T-helper 2 cell treated with Interferon-gamma antibody and Interleukin-4, amounts not matched to agents 5 μg/mL and 100 μg/mL, for 36 hours (primary cell): ENCODE measurements around the gene POLR1F.

Experiments
- DNase-seq: peaks from one replicate; pipeline ENCODE4 v3.0.0; 2021; ENCODE audit warnings: low spot score
- H3K27ac Mint-ChIP-seq: one replicate; pipeline ENCODE4 v1.8.0; 2021; ENCODE audit warnings: mild to moderate bottlenecking, mixed read lengths
- H3K27me3 Mint-ChIP-seq: one replicate; pipeline ENCODE4 v1.8.0; 2021; ENCODE audit warnings: low read depth, mixed read lengths
- H3K36me3 Mint-ChIP-seq: one replicate; pipeline ENCODE4 v1.8.0; 2021; ENCODE audit warnings: low read depth, mixed read lengths
- H3K4me1 Mint-ChIP-seq: one replicate; pipeline ENCODE4 v1.8.0; 2021; ENCODE audit warnings: low read depth, mixed read lengths
- H3K4me3 Mint-ChIP-seq: one replicate; pipeline ENCODE4 v1.8.0; 2022; ENCODE audit warnings: mild to moderate bottlenecking, moderate library complexity, mixed read lengths
- H3K9me3 Mint-ChIP-seq: one replicate; pipeline ENCODE4 v1.8.0; 2021; ENCODE audit warnings: mixed read lengths

Gene POLR1F, protein sequence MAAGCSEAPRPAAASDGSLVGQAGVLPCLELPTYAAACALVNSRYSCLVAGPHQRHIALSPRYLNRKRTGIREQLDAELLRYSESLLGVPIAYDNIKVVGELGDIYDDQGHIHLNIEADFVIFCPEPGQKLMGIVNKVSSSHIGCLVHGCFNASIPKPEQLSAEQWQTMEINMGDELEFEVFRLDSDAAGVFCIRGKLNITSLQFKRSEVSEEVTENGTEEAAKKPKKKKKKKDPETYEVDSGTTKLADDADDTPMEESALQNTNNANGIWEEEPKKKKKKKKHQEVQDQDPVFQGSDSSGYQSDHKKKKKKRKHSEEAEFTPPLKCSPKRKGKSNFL

DNA sequence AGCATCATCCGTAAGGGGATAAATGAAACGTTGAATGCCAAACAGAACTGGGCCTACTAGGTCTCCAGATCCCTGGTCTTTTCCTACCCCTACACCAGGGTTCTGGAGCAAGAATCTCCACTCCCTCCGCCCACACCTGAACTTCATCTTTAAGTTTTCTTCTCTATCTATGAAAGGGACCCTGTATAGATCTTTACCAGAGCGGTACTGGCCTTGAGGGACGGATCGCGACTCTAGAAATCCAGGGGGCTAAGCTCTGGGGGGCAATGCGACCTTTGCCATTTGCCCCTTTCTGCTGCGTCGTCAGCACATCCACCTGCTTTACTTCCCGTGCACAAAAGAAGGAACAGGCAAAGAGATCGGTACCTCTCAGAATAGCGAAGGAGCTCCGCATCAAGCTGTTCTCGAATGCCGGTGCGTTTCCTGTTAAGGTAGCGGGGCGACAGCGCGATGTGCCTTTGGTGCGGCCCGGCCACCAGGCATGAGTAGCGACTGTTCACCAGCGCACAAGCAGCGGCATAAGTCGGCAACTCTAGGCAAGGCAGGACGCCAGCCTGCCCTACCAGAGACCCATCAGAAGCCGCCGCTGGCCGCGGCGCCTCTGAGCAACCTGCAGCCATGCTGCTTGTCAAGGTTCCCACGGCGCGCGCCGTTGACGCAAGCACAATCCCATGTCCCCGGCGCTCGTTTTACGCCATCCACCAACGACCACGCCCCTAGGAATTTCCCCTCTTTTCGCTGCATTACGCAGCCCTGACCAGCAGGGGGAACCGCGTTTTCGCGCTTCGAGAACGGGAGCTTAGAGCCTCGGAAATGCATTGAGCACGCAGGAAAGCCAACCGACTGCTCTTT is at the start of gene POLR1F:
Gene POLR1F (minus strand): TSS at position 641 of the 852 bp plus-strand sequence. CDS start 21 bp downstream, at position 620.
- Mint-ChIP-seq H3K36me3 (no peaks in the 10 kb centered on the region), H3K4me3 (peak within 1 kb of the TSS; percentile 99), H3K27me3 (peaks cover 10% of the 10 kb centered on the region), H3K4me1 (peaks cover 34% of the 10 kb centered on the region), H3K9me3 (no peaks in the 10 kb centered on the region), H3K27ac (peak within 1 kb of the TSS; percentile 93)
- DNase-seq = peak; percentile 92

DNA sequence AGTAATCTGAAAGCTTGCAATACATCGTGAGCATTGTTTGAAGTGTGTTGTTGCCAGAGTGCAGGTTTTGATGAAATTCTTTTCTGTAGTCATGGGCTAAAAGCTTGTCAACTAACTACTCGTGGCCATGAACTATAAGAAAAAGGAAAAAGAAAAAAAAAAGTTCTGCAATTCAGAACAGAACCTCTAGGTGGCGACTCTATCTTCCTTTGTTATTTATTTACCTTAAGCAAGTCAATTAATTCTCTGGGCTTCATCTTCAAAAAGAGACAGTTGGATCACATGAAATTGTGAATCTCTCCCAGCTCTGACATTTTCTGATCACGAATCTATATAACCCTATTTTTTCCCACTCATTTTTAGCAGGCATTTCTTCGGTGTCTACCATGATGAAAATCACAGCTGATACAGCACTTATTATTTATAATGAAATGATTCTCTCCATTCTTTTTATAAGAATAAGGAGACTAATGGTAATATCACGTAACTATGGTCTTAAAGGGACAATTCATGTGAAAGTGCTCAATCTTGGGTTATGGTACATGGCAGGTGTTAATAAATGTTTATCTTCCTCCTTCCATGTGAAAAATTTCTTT is 45.8 kb upstream of the POLR1F start:
- Mint-ChIP-seq H3K36me3 (no peaks in the 10 kb centered on the region), H3K4me1 (no peaks in the 10 kb centered on the region), H3K9me3 (no peaks in the 10 kb centered on the region), H3K4me3 (no peak overlapping the region), H3K27ac (no peak overlapping the region), H3K27me3 (no peaks in the 10 kb centered on the region)
- no peak for DNase-seq

DNA sequence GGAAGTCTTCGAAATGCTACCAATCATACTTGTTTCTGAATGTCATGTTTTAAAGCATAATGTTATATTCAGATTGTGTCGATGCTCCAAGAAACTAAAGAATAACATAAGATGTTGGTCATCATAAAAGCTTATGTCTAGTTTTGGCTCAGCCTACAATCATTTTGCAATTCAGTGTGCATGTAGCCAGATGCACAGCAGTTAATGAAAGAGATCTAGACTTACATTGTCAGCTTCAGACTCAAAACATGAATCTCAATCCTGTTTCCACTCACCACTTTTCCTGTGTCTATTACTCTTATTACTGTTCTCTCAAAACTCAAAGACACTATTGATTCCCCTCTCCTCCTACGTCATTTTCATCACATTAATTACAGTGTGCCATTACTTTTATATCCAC is 43.2 kb upstream of the POLR1F start:
- Mint-ChIP-seq H3K27me3 (no peaks in the 10 kb centered on the region), H3K27ac (no peak overlapping the region), H3K36me3 (no peaks in the 10 kb centered on the region), H3K4me3 (no peak overlapping the region), H3K4me1 (no peaks in the 10 kb centered on the region), H3K9me3 (no peaks in the 10 kb centered on the region)
- DNase-seq = no peak

DNA sequence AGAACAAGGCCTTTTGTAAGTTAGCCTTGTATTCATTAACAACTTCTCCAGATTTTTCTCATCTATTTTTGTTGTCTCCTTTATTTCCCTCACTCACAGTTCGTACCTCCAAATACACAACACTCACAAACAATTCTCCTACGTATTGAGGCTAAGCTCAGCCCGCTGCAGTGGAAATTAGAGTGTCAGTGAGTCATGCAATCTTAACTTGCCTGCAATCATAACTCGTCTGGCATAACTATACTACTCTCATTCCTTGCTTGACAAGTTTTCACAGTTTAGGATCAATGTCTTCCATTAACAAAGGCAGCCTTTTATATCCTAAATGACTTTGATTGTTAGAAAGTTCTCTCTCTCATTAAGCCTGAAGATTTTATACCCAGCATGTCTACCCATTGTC is 40.8 kb upstream of the POLR1F start:
- Mint-ChIP-seq H3K27me3 (no peaks in the 10 kb centered on the region), H3K27ac (no peak overlapping the region)

DNA sequence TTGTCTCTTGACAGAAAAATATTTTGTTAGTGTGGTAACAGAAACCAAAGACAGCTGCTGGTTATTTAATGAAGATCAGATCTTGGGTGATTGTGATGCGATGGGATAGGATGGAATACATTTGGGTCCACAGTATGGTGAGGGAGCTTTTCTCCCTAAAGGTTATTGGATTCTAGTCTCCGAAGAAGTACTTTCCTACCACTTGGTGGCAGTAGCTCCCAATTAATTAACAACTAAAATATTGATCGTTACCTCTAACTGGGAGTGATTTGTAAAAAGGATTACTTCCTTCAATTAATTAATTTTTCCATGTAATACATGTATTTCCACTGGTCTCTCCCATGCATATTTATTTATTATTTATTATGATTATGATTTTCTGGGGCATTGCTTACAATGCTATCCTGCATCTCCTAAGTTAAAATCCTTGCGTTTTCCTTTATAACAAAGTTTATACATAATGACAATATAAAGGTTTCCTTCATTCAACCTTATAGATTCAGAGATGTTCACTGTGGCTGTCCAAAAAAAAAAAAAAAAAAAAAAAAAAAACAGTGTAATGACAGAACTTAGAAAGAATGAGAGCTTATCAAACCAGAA is 39.0 kb upstream of the POLR1F start:
- Mint-ChIP-seq H3K27ac (no peak overlapping the region), H3K9me3 (no peaks in the 10 kb centered on the region), H3K4me3 (no peak overlapping the region), H3K36me3 (no peaks in the 10 kb centered on the region), H3K4me1 (no peaks in the 10 kb centered on the region), H3K27me3 (no peaks in the 10 kb centered on the region)
- DNase-seq = no peak

More for the DNA sequence above, 40.8 kb upstream of the POLR1F start:
- Mint-ChIP-seq H3K4me3 (no peak overlapping the region), H3K9me3 (no peaks in the 10 kb centered on the region), H3K4me1 (no peaks in the 10 kb centered on the region), H3K36me3 (no peaks in the 10 kb centered on the region)
- DNase-seq = no peak

DNA sequence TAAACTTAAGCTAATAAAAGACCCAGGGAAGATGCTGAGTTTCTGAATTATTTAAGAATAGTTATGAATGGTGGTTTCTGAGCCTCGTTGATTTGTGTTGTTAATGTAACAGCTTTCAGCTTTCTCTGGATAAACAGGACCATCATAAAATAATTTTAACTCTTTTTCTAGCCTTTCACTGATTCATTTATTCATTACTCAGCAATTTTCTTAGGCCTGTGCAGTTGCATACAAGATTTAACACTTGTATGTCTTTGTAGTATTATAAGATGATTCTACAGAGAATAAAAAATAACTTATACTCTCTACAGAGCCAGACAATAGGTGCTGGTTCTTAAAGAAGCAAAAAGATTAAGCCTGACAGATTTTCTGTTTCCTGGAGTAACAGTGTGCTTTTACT is 35.2 kb upstream of the POLR1F start:
- H3K4me3 Mint-ChIP-seq = no peak overlapping the region

DNA sequence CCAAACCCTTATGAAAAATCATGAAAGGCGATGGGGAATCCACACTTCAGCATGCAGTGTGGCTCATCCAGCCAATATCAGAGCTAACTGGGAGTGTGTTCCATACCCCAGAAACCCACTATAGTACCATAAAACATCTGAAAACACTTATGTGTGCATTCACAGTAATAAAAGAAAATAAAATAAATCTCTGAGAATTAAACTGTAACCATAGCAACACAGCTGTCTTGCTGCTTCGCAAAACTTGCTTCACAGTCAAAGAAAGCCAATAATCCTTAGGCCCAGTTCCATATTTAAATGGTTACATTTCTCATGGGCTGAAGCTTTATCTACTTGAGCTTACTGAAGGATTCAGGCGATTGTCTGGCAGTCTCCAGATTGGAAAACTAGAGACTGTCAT is 19.9 kb upstream of the POLR1F start:
- Mint-ChIP-seq H3K4me1 (no peaks in the 10 kb centered on the region), H3K27ac (no peak overlapping the region), H3K27me3 (peaks cover 2% of the 10 kb centered on the region), H3K9me3 (no peaks in the 10 kb centered on the region), H3K36me3 (no peaks in the 10 kb centered on the region), H3K4me3 (no peak overlapping the region)
- no peak for DNase-seq

More for the DNA sequence above, 35.2 kb upstream of the POLR1F start:
- Mint-ChIP-seq H3K9me3 (no peaks in the 10 kb centered on the region), H3K27ac (no peak overlapping the region), H3K36me3 (no peaks in the 10 kb centered on the region), H3K4me1 (no peaks in the 10 kb centered on the region), H3K27me3 (no peaks in the 10 kb centered on the region)
- DNase-seq = no peak

DNA sequence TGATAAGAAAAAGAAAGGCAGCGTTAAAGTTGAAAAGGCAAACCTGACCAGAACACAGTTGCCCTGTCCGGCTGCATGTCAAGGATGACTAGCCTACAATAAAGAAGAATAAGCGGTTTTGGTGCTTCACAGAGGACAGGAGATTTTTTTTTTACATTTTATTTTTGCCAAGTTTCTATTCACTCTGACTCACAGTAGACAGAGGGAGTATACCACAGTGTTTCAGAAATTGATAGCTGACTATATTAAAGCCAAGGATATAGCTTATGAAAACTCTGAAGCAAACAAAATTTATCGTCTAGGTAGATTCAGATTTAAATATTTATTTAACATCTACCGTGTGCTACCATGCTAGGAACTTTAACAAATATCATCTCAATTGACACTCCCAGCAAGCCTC is 16.9 kb upstream of the POLR1F start:
- peaks cover 2% of the 10 kb centered on the region for H3K27me3 Mint-ChIP-seq

DNA sequence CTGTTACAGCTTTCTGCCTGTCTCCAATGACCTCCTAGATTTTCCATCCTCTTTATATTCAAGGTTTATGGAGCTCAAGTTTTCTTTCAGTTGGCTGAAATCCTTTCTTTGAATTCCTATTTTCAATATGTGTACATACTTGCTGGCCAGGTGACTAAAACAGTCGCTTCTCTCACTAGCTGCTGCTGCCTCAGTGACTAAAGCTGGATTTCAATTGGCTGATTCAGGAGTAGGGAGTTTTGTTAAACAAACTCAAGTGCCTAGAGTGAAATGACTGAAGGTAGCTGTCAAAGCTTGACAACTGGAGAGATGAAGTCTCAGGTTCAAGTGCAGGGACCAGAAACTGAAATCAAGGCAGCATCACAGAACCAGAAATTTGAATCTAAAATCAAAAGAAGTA is 6.7 kb upstream of the POLR1F start:
- H3K9me3 Mint-ChIP-seq = no peaks in the 10 kb centered on the region
- H3K27ac Mint-ChIP-seq = no peak overlapping the region
- H3K4me1 Mint-ChIP-seq = no peaks in the 10 kb centered on the region

More for the DNA sequence above, 16.9 kb upstream of the POLR1F start:
- H3K9me3 Mint-ChIP-seq = no peaks in the 10 kb centered on the region
- H3K4me3 Mint-ChIP-seq = no peak overlapping the region
- DNase-seq = no peak
- H3K4me1 Mint-ChIP-seq = no peaks in the 10 kb centered on the region
- no peak overlapping the region for H3K27ac Mint-ChIP-seq
- no peaks in the 10 kb centered on the region for H3K36me3 Mint-ChIP-seq

DNA sequence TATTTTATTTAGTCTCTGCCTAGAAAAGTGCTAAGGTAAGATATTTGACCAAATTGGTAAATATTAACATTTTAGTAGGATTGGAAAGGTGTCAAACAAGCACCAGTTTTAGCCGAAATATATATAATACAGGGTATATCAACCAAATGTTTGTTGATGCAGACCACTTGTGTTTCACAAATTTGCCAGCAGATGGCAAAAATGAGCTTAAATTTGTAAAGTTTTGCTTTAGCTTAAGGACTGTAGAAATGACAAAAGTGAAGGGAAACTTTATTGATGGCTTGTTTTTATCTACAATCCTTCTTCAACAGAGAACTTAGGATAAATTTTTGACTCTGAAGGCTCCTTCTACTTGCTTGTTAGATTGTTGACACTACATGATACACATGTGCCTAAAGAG is 4.8 kb upstream of the POLR1F start:
- H3K27ac Mint-ChIP-seq = no peak overlapping the region
- no peaks in the 10 kb centered on the region for H3K9me3 Mint-ChIP-seq
- H3K4me3 Mint-ChIP-seq = no peak overlapping the region
- H3K27me3 Mint-ChIP-seq = peaks cover 18% of the 10 kb centered on the region
- DNase-seq = no peak
- H3K36me3 Mint-ChIP-seq = no peaks in the 10 kb centered on the region
- H3K4me1 Mint-ChIP-seq = peaks cover 13% of the 10 kb centered on the region

More for the DNA sequence above, 6.7 kb upstream of the POLR1F start:
- no peak for DNase-seq
- H3K4me3 Mint-ChIP-seq = no peak overlapping the region
- H3K27me3 Mint-ChIP-seq = peaks cover 18% of the 10 kb centered on the region
- no peaks in the 10 kb centered on the region for H3K36me3 Mint-ChIP-seq

DNA sequence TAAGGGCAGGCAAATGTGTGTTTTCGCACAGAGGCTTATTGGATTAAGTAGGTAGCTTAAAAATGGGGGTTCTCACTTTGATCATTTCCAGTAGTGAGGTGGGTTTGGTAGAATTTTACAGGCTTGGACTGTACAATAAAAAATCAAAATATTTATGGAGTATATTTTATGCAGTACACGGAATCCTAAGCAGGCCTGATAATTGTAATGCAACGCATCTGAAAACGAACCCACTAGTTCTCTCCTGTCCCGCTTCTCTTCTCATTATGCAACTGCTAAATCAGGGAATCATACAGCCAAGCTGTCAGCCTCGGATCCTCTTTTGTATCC is 377 bp upstream of the POLR1F start:
- Mint-ChIP-seq H3K4me1 (peaks cover 34% of the 10 kb centered on the region), H3K36me3 (no peaks in the 10 kb centered on the region), H3K9me3 (no peaks in the 10 kb centered on the region), H3K27me3 (peaks cover 10% of the 10 kb centered on the region), H3K4me3 (peak overlapping the region; percentile 99), H3K27ac (peak overlapping the region; percentile 93)
- no peak for DNase-seq

DNA sequence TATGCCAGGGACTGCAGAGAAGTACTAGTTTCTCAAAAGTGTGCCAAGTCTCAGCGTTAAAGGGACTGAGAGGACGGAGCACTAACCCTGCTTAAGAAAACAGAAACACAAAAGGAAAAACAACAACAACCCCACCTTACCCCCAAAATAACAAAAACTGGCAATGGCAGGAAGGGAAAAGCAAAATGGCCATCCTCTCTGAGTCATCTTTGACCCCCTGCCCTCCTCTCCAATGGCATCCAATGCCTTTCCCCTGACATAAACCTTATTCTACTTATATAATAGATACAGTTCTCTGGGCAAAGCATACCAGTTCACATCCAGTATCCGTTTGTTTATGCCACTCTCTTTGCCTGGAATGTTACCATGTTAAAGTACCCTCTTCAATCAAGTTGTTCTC is 1.6 kb downstream of the POLR1F start:
- H3K4me1 Mint-ChIP-seq = peaks cover 34% of the 10 kb centered on the region
- H3K27me3 Mint-ChIP-seq = peaks cover 10% of the 10 kb centered on the region
- no peaks in the 10 kb centered on the region for H3K9me3 Mint-ChIP-seq
- H3K36me3 Mint-ChIP-seq = peaks cover 4% of the 10 kb centered on the region
- no peak overlapping the region for H3K27ac Mint-ChIP-seq
- peak overlapping the region; percentile 99 for H3K4me3 Mint-ChIP-seq
- DNase-seq = no peak

DNA sequence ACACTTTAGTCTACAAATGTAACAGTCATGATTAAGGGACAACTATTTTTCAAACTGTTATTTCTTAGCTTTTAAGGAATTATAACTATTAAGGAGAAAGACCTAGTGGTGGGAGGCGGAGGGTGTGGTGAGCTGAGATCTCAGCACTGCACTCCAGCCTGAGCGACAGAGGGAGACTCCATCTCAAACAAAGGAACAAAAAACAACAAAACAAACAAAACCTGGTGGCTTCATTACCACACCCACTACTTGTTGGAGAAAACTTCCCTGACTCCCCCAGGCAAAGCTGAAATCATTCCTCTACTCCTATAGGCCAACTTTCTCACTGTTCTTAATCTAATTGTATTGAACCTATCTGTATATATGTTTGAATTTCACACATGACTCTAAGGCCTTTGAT is 3.2 kb downstream of the POLR1F start:
- no peaks in the 10 kb centered on the region for H3K27me3 Mint-ChIP-seq
- no peak overlapping the region for H3K27ac Mint-ChIP-seq
- no peaks in the 10 kb centered on the region for H3K9me3 Mint-ChIP-seq
- H3K4me3 Mint-ChIP-seq = no peak overlapping the region
- H3K36me3 Mint-ChIP-seq = peaks cover 11% of the 10 kb centered on the region
- no peak for DNase-seq
- peaks cover 34% of the 10 kb centered on the region for H3K4me1 Mint-ChIP-seq

DNA sequence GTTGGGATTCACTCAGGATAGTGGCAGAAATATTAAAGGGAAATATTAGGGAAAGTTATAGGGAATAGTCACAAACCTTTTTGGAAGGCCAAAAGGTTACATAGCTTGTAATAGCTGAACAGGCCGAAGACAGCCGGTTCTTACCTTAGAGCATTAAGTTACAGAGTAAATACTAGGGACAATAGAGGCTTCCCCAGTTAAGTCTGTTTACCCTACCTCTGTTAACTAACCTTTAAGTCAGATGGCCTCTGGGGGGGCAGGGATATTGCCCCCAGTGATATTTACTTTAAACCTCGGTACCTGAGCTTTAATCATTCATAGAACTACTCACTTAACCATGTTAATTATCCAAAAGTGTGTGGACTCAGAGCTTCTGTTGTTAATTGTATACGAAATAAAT is 7.4 kb downstream of the POLR1F start:
- DNase-seq = no peak
- H3K4me1 Mint-ChIP-seq = peaks cover 6% of the 10 kb centered on the region
- no peaks in the 10 kb centered on the region for H3K27me3 Mint-ChIP-seq
- peaks cover 28% of the 10 kb centered on the region for H3K36me3 Mint-ChIP-seq
- no peak overlapping the region for H3K4me3 Mint-ChIP-seq
- no peaks in the 10 kb centered on the region for H3K9me3 Mint-ChIP-seq
- no peak overlapping the region for H3K27ac Mint-ChIP-seq
